Activated CD4-positive, alpha-beta memory T cell treated with anti-CD3 and anti-CD28 coated beads, Interleukin-2, amount 10 ng/mL, durations not matched to agents 7 days and 5 days (primary cell): ENCODE results near the gene LRRC15. TPM values are rescaled to one million over a fixed set of nuclear protein-coding genes. Genes with fewer than 3 reads are reported as not detected.

Experiments used
- CTCF ChIA-PET: fragments of 350-600 bp; sonication (Branson Sonifier 250); formaldehyde crosslinking; loops from one replicate; lab custom pipeline; 2021; ENCODE audit warnings: antibody characterized with exemption, inconsistent platforms; lab: Charles Lee
- POLR2A ChIA-PET: fragments of 350-600 bp; sonication (Branson Sonifier 250); formaldehyde crosslinking; loops from one replicate; lab custom pipeline; 2021; ENCODE audit warnings: antibody characterized with exemption; lab: Charles Lee
- DNase-seq: peaks from one replicate; pipeline ENCODE4 v3.0.0-alpha.2; 2020
- H3K27ac Mint-ChIP-seq: one replicate; pipeline ENCODE4 v1.8.0; 2021; ENCODE audit warnings: mild to moderate bottlenecking, mixed read lengths
- H3K27me3 Mint-ChIP-seq: one replicate; pipeline ENCODE4 v1.8.0; 2021; ENCODE audit warnings: mixed read lengths
- H3K36me3 Mint-ChIP-seq: one replicate; pipeline ENCODE4 v1.8.0; 2021; ENCODE audit warnings: low read depth, mixed read lengths
- H3K4me1 Mint-ChIP-seq: one replicate; pipeline ENCODE4 v1.8.0; 2021; ENCODE audit warnings: mixed read lengths
- H3K4me3 Mint-ChIP-seq: one replicate; pipeline ENCODE4 v1.8.0; 2021; ENCODE audit warnings: mild to moderate bottlenecking, mixed read lengths
- H3K9me3 Mint-ChIP-seq: one replicate; pipeline ENCODE4 v1.8.0; 2021; ENCODE audit warnings: mixed read lengths
- total RNA-seq, 2 experiments: library from RNA; stranded (reverse); gene quantifications; one replicate each; pipeline ENCODE4 v1.2.3, GENCODE V29; 2021

LRRC15 gene
- total RNA-seq, 2 experiments from 2014 or later, result not detected

- ChIA-PET POLR2A (interaction anchor here (1.2 to 7.4 kb wide), 2 partner anchors 92 to 171 kb away, joined by 3 to 85 read pairs; partner anchors contain the start of gene HES1), CTCF (interaction anchor here (0.9 to 1.6 kb wide), 3 partner anchors 14 to 172 kb away, joined by 3 to 5 read pairs (median 4); no protein-coding TSS in a partner anchor)
- Mint-ChIP-seq H3K9me3 (peaks cover 5% of the 10 kb centered on the region), H3K4me1 (peaks cover 90% of the 10 kb centered on the region), H3K36me3 (peaks cover 32% of the 10 kb centered on the region), H3K27me3 (peaks cover 2% of the 10 kb centered on the region), H3K4me3 (no peak overlapping the region), H3K27ac (peak overlapping the region; percentile 93)
- no peak for DNase-seq
These were observed 60.7 kb downstream of the LRRC15 start for GRCh38 chr3:194308601-194309449.

GRCh38 chr3:194307849-194308248, 61.7 kb downstream of the LRRC15 start:
- peaks cover 32% of the 10 kb centered on the region for H3K36me3 Mint-ChIP-seq
- ChIA-PET POLR2A (interaction anchor here (1.0 to 7.4 kb wide), 15 partner anchors 8 to 687 kb away, joined by 3 to 85 read pairs (median 4); partner anchors contain the start of gene HES1), CTCF (interaction anchor here (0.6 to 4.6 kb wide), 5 partner anchors 8 to 642 kb away, joined by 3 to 41 read pairs (median 3); partner anchors contain the start of gene HES1)
- peak overlapping the region; percentile 93 for H3K27ac Mint-ChIP-seq
- H3K27me3 Mint-ChIP-seq, result peaks cover 2% of the 10 kb centered on the region
- DNase-seq, result no peak
- H3K9me3 Mint-ChIP-seq, result peaks cover 5% of the 10 kb centered on the region
- no peak overlapping the region for H3K4me3 Mint-ChIP-seq
- peaks cover 81% of the 10 kb centered on the region for H3K4me1 Mint-ChIP-seq

- ChIA-PET CTCF (interaction anchor here (0.6 to 4.6 kb wide), 6 partner anchors 9 to 641 kb away, joined by 3 to 41 read pairs (median 4); partner anchors contain the start of gene HES1), POLR2A (interaction anchor here (1.0 to 7.4 kb wide), 16 partner anchors 9 to 1414 kb away, joined by 3 to 85 read pairs (median 4); partner anchors contain the start of gene HES1)
- Mint-ChIP-seq H3K4me3 (peak overlapping the region; percentile 48), H3K36me3 (peaks cover 32% of the 10 kb centered on the region), H3K27ac (peak overlapping the region; percentile 93), H3K9me3 (peaks cover 5% of the 10 kb centered on the region), H3K4me1 (peaks cover 72% of the 10 kb centered on the region), H3K27me3 (peaks cover 2% of the 10 kb centered on the region)
- peak; percentile 72 for DNase-seq
These were observed 62.5 kb downstream of the LRRC15 start for GRCh38 chr3:194306771-194307640.

GRCh38 chr3:194306109-194306686, 63.3 kb downstream of the LRRC15 start:
- ChIA-PET CTCF (interaction anchor here (1.0 to 4.6 kb wide), 3 partner anchors 10 to 170 kb away, joined by 3 to 41 read pairs (median 22); partner anchors contain the start of gene HES1), POLR2A (interaction anchor here (0.7 to 7.4 kb wide), 10 partner anchors 9 to 1413 kb away, joined by 3 to 85 read pairs (median 5); partner anchors contain the start of gene HES1)
- H3K4me3 Mint-ChIP-seq, result peak overlapping the region; percentile 48
- H3K4me1 Mint-ChIP-seq, result peaks cover 69% of the 10 kb centered on the region
- H3K27me3 Mint-ChIP-seq, result no peaks in the 10 kb centered on the region
- DNase-seq, result peak; percentile 87
- peaks cover 9% of the 10 kb centered on the region for H3K9me3 Mint-ChIP-seq
- H3K27ac Mint-ChIP-seq, result peak overlapping the region; percentile 93
- peaks cover 30% of the 10 kb centered on the region for H3K36me3 Mint-ChIP-seq

GRCh38 chr3:194305356-194306108, 64.0 kb downstream of the LRRC15 start:
- H3K4me3 Mint-ChIP-seq, result peak overlapping the region; percentile 48
- no peaks in the 10 kb centered on the region for H3K27me3 Mint-ChIP-seq
- CTCF ChIA-PET, result interaction anchor here (1.0 to 4.6 kb wide), 3 partner anchors 10 to 169 kb away, joined by 3 to 41 read pairs (median 22); partner anchors contain the start of gene HES1
- peaks cover 69% of the 10 kb centered on the region for H3K4me1 Mint-ChIP-seq
- peak overlapping the region; percentile 93 for H3K27ac Mint-ChIP-seq
- H3K9me3 Mint-ChIP-seq, result peaks cover 14% of the 10 kb centered on the region
- no peak for DNase-seq
- H3K36me3 Mint-ChIP-seq, result peaks cover 33% of the 10 kb centered on the region
- POLR2A ChIA-PET, result interaction anchor here (0.7 to 7.4 kb wide), 6 partner anchors 10 to 1412 kb away, joined by 3 to 85 read pairs (median 4); partner anchors contain the start of gene HES1

Other genes with a start within 250 kb of the LRRC15 start
- gene HES1, start 233.6 kb downstream of the LRRC15 start, total RNA-seq, result 10 to 100 TPM; 11.2 to 11.3 TPM
- gene CPN2, start 18.4 kb downstream of the LRRC15 start, total RNA-seq, result not detected
- gene GP5, start 29.5 kb upstream of the LRRC15 start, total RNA-seq, result 1 to 10 TPM; 1.3 TPM
- gene ATP13A3, start 117.3 kb upstream of the LRRC15 start, total RNA-seq, result 10 to 100 TPM; 76.8 to 77.8 TPM